Common myeloid progenitor, CD34-positive (primary cell): ENCODE measurements around the gene CAP2.
"Not testable (repeated sequence)": the region's sequence is repeated elsewhere in the genome, so short reads cannot be mapped to it uniquely, and the experiment has no call there.

Experiments used
- CTCF ChIA-PET: fragments of 350-600 bp; sonication (Branson Sonifier 250); formaldehyde crosslinking; loops from one replicate; lab custom pipeline; 2021; ENCODE audit warnings: antibody characterized with exemption; lab: Charles Lee
- POLR2A ChIA-PET: fragments of 350-600 bp; sonication (Branson Sonifier 250); formaldehyde crosslinking; loops from one replicate; lab custom pipeline; 2021; ENCODE audit warnings: antibody characterized with exemption; lab: Charles Lee
- DNase-seq, 3 donors: peaks; one replicate each; pipeline versions ENCODE4 v3.0.0 to v3.0.0-alpha.2; 2013
- H3K27ac ChIP-seq, 2 experiments: 1 replicate in 1 of 2; 2 replicates in 1 of 2; pipeline ENCODE4 v1.7.0; 2013; ENCODE audit warnings: inconsistent platforms in 2 of 2, low read length in 2 of 2, mild to moderate bottlenecking in 2 of 2, low read depth in 1 of 2, moderate library complexity in 1 of 2; ENCODE audit not compliant: severe bottlenecking in 2 of 2, insufficient read depth in 1 of 2, poor library complexity in 1 of 2
- H3K27me3 ChIP-seq, 5 experiments: replicated peaks in 2 of 5; 1 replicate in 3 of 5; 2 replicates in 2 of 5; pipeline versions ENCODE4 v1.6.1 to v1.7.0; 2013; ENCODE audit warnings: low read length in 4 of 5, mild to moderate bottlenecking in 2 of 5, moderate library complexity in 2 of 5, inconsistent platforms in 1 of 5; ENCODE audit not compliant: insufficient read depth in 5 of 5, control insufficient read depth in 4 of 5
- H3K36me3 ChIP-seq, 4 experiments: 1 replicate in 2 of 4; 2 replicates in 2 of 4; pipeline versions ENCODE4 v1.6.1 to v1.7.0; 2013; ENCODE audit warnings: low read length in 3 of 4, control low read depth in 1 of 4, mild to moderate bottlenecking in 1 of 4; ENCODE audit not compliant: control insufficient read depth in 4 of 4, insufficient read depth in 4 of 4
- H3K4me1 ChIP-seq, 4 experiments: 1 replicate in 3 of 4; 2 replicates in 1 of 4; pipeline versions ENCODE4 v1.6.1 to v1.7.1; 2013; ENCODE audit warnings: low read length in 3 of 4, mild to moderate bottlenecking in 3 of 4, control low read depth in 1 of 4, inconsistent platforms in 1 of 4, moderate library complexity in 1 of 4; ENCODE audit not compliant: control insufficient read depth in 4 of 4, insufficient read depth in 4 of 4; ENCODE audit errors: control extremely low read depth in 1 of 4
- H3K4me3 ChIP-seq, 7 experiments: 1 replicate in 4 of 7; 2 replicates in 3 of 7; pipeline versions ENCODE4 v1.5.1 to v1.7.0; 2013; ENCODE audit warnings: mild to moderate bottlenecking in 7 of 7, low read length in 6 of 7, moderate library complexity in 6 of 7, inconsistent platforms in 2 of 7, low read depth in 2 of 7, control low read depth in 1 of 7; ENCODE audit not compliant: insufficient read depth in 4 of 7, control insufficient read depth in 1 of 7; ENCODE audit errors: extremely low read depth in 1 of 7
- H3K9me3 ChIP-seq, 5 experiments: 1 replicate in 4 of 5; 2 replicates in 1 of 5; pipeline versions ENCODE4 v1.6.1 to v1.7.1; 2013; ENCODE audit warnings: low read length in 4 of 5, mild to moderate bottlenecking in 2 of 5, inconsistent platforms in 1 of 5, low read depth in 1 of 5, moderate library complexity in 1 of 5; ENCODE audit not compliant: control insufficient read depth in 4 of 5, insufficient read depth in 2 of 5; ENCODE audit errors: control extremely low read depth in 1 of 5
- WGBS: methylation state at CpG from one replicate; pipeline ENCODE4 v1.1.5; 2013; ENCODE audit not compliant: insufficient coverage; 5-methylcytosine and 5-hydroxymethylcytosine counted together

The CAP2 gene

GRCh38 chr6:17583811-17584210 lies 190.4 kb downstream of the CAP2 start:
- Histone ChIP-seq H3K36me3 (no peaks in the 10 kb centered on the region), H3K4me1 (peaks cover 0 to 9% (median 7%) of the 10 kb centered on the region in 4 experiments), H3K27ac (no peak overlapping the region), H3K9me3 (no peaks in the 10 kb centered on the region), H3K4me3 (no peak overlapping the region), H3K27me3 (peaks cover 0 to 5% (median 1%) of the 10 kb centered on the region in 5 experiments)
- CTCF ChIA-PET: interaction anchor here (0.8 to 3.1 kb wide), 13 partner anchors 10 to 436 kb away, joined by 3 to 30 read pairs (median 4); no protein-coding TSS in a partner anchor
- 41% methylated on average over 3 of the region's 5 CpGs for WGBS
- POLR2A ChIA-PET: interaction anchor here (1.2 kb wide), 1 partner anchor 16 kb away, joined by 3 read pairs; the partner anchor contains the start of gene FAM8A1
- DNase-seq: no peak

- Histone ChIP-seq H3K36me3 (no peaks in the 10 kb centered on the region), H3K4me3 (peak overlapping the region in 2 of 7 experiments; percentile 36 to 55), H3K27me3 (peaks cover 0 to 5% (median 1%) of the 10 kb centered on the region in 5 experiments), H3K27ac (no peak overlapping the region), H3K9me3 (no peaks in the 10 kb centered on the region), H3K4me1 (peaks cover 0 to 9% (median 7%) of the 10 kb centered on the region in 4 experiments)
- ChIA-PET CTCF (interaction anchor here (0.8 to 3.1 kb wide), 13 partner anchors 11 to 437 kb away, joined by 3 to 30 read pairs (median 4); no protein-coding TSS in a partner anchor), POLR2A (interaction anchor here (1.2 kb wide), 1 partner anchor 16 kb away, joined by 3 read pairs; the partner anchor contains the start of gene FAM8A1)
- WGBS: no CpG with 5 or more reads among the region's 7 CpGs
- peak; percentile 65 to 78 (median 74) for DNase-seq
These were observed 190.9 kb downstream of the CAP2 start for GRCh38 chr6:17584241-17584803.

GRCh38 chr6:17585766-17586490 lies 192.5 kb downstream of the CAP2 start:
- no peaks in the 10 kb centered on the region for H3K9me3 ChIP-seq
- no peak overlapping the region for H3K27ac ChIP-seq
- ChIA-PET CTCF (interaction anchor here (1.1 to 3.1 kb wide), 4 partner anchors 12 to 432 kb away, joined by 4 to 30 read pairs (median 6); partner anchors contain the start of gene FAM8A1), POLR2A (interaction anchor here (0.7 kb wide), 1 partner anchor 93 kb away, joined by 3 read pairs; no protein-coding TSS in a partner anchor)
- H3K4me3 ChIP-seq: no peak overlapping the region
- H3K36me3 ChIP-seq: no peaks in the 10 kb centered on the region
- peaks cover 0 to 3% (median 0%) of the 10 kb centered on the region in 5 experiments for H3K27me3 ChIP-seq
- WGBS: 77% methylated on average over 5 of the region's 7 CpGs
- DNase-seq: peak; percentile 54 to 82 (median 78)
- H3K4me1 ChIP-seq: peaks cover 0 to 8% (median 6%) of the 10 kb centered on the region in 4 experiments

GRCh38 chr6:17586623-17587022 lies 193.2 kb downstream of the CAP2 start:
- H3K4me1 ChIP-seq, H3K27me3 ChIP-seq, POLR2A ChIA-PET, H3K9me3 ChIP-seq, H3K36me3 ChIP-seq, DNase-seq, H3K4me3 ChIP-seq, H3K27ac ChIP-seq: not testable (repeated sequence)
- WGBS: 91% methylated on average over 11 of the region's 13 CpGs
- CTCF ChIA-PET: interaction anchor here (3.1 kb wide), 1 partner anchor 429 kb away, joined by 30 read pairs; no protein-coding TSS in a partner anchor

- Histone ChIP-seq H3K27ac (no peak overlapping the region), H3K9me3 (no peaks in the 10 kb centered on the region), H3K4me3 (no peak overlapping the region), H3K27me3 (no peaks in the 10 kb centered on the region), H3K4me1 (peaks cover 0 to 8% (median 6%) of the 10 kb centered on the region in 4 experiments), H3K36me3 (no peaks in the 10 kb centered on the region)
- WGBS: 95% methylated on average over 4 of the region's 6 CpGs
- ChIA-PET CTCF (interaction anchor here (1.2 kb wide), 1 partner anchor 10 kb away, joined by 3 read pairs; no protein-coding TSS in a partner anchor), POLR2A (no interaction called here)
- DNase-seq: no peak
These were observed 194.6 kb downstream of the CAP2 start for GRCh38 chr6:17588011-17588410.

GRCh38 chr6:17589406-17590096 lies 196.2 kb downstream of the CAP2 start:
- no peaks in the 10 kb centered on the region for H3K9me3 ChIP-seq
- no peaks in the 10 kb centered on the region for H3K27me3 ChIP-seq
- H3K36me3 ChIP-seq: no peaks in the 10 kb centered on the region
- no peak overlapping the region for H3K27ac ChIP-seq
- 99% methylated on average over 5 of the region's 5 CpGs for WGBS
- POLR2A ChIA-PET: no interaction called here
- CTCF ChIA-PET: interaction anchor here (1.1 to 1.6 kb wide), 4 partner anchors 8 to 214 kb away, joined by 3 to 4 read pairs (median 4); partner anchors contain the start of gene FAM8A1
- no peak overlapping the region for H3K4me3 ChIP-seq
- no peak for DNase-seq
- H3K4me1 ChIP-seq: peaks cover 0 to 8% (median 6%) of the 10 kb centered on the region in 4 experiments
